ENCODE results near the gene TOE1. TPM values are rescaled to one million over a fixed set of nuclear protein-coding genes. Genes with fewer than 3 reads are reported as not detected.

The TOE1 gene
- polyA plus RNA-seq, 1 donor from 2014 or later = 16.8 TPM

DNA sequence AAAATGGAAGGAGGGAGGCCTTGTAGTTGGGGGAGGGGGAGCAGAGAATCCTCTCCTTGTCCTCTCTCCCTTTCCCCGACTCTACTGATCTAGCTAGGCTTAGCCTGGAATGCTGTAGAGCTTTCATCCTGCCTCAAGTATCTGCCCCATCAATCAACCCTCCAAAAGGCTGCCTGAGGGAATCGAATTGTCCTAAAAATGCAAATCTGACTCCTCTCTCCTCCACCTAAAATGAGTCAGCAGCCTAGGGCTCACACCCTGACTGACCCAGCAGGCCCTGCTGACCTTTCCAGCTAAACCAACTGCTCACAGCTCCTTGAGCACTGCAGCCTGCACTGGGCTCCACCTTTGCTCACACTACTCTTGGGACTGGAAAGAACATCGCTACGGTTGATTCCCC lies 10.5 kb upstream of the TOE1 start:
- Histone ChIP-seq H3K79me2 (replicated peaks; ENCODE audit: insufficient read depth, low read length) (no peaks in the 10 kb centered on the region), H3K36me3 (ENCODE audit: insufficient read depth, low read length) (no peaks in the 10 kb centered on the region), H3K9me2 (ENCODE audit: insufficient read depth, low read length) (no peaks in the 10 kb centered on the region), H3F3A (ENCODE audit: insufficient read depth, low read length, poor library complexity, severe bottlenecking) (no peaks in the 10 kb centered on the region), H4K20me1 (ENCODE audit: insufficient read depth) (no peaks in the 10 kb centered on the region), H3K27ac (ENCODE audit: low read length) (no peak overlapping the region), H3K9me3 (ENCODE audit: low read length) (no peaks in the 10 kb centered on the region), H3K4me2 (ENCODE audit: low read length) (no peak overlapping the region), H3K9ac (ENCODE audit: low read length) (no peak overlapping the region), H2AFZ (ENCODE audit: low read depth, low read length) (no peak overlapping the region), H3K4me3 (ENCODE audit: low read length) (no peak overlapping the region), H3K27me3 (ENCODE audit: insufficient read depth, low read depth, low read length) (no peaks in the 10 kb centered on the region)
- TF ChIP-seq MXI1 (conservative IDR thresholded peaks at IDR 0.05; ENCODE audit: poor library complexity, severe bottlenecking) (no peak), POLR2AphosphoS5 (IDR thresholded peaks at IDR 0.05) (no peak), SMC3 (conservative IDR thresholded peaks at IDR 0.05; ENCODE audit: poor library complexity) (no peak), EP300 (conservative IDR thresholded peaks at IDR 0.05; ENCODE audit: poor library complexity, severe bottlenecking) (no peak), RAD21 (conservative IDR thresholded peaks at IDR 0.05) (no peak), TAF1 (IDR thresholded peaks at IDR 0.05; ENCODE audit: low read depth) (no peak), EZH2 (IDR thresholded peaks at IDR 0.05; ENCODE audit: borderline replicate concordance, insufficient read depth, low read length, poor library complexity, severe bottlenecking) (no peak)
- TF ChIP-seq, protein P1, sequence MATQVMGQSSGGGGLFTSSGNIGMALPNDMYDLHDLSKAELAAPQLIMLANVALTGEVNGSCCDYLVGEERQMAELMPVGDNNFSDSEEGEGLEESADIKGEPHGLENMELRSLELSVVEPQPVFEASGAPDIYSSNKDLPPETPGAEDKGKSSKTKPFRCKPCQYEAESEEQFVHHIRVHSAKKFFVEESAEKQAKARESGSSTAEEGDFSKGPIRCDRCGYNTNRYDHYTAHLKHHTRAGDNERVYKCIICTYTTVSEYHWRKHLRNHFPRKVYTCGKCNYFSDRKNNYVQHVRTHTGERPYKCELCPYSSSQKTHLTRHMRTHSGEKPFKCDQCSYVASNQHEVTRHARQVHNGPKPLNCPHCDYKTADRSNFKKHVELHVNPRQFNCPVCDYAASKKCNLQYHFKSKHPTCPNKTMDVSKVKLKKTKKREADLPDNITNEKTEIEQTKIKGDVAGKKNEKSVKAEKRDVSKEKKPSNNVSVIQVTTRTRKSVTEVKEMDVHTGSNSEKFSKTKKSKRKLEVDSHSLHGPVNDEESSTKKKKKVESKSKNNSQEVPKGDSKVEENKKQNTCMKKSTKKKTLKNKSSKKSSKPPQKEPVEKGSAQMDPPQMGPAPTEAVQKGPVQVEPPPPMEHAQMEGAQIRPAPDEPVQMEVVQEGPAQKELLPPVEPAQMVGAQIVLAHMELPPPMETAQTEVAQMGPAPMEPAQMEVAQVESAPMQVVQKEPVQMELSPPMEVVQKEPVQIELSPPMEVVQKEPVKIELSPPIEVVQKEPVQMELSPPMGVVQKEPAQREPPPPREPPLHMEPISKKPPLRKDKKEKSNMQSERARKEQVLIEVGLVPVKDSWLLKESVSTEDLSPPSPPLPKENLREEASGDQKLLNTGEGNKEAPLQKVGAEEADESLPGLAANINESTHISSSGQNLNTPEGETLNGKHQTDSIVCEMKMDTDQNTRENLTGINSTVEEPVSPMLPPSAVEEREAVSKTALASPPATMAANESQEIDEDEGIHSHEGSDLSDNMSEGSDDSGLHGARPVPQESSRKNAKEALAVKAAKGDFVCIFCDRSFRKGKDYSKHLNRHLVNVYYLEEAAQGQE (IDR thresholded peaks at IDR 0.05; ENCODE audit: borderline replicate concordance) = no peak
- TF ChIP-seq, protein P2, sequence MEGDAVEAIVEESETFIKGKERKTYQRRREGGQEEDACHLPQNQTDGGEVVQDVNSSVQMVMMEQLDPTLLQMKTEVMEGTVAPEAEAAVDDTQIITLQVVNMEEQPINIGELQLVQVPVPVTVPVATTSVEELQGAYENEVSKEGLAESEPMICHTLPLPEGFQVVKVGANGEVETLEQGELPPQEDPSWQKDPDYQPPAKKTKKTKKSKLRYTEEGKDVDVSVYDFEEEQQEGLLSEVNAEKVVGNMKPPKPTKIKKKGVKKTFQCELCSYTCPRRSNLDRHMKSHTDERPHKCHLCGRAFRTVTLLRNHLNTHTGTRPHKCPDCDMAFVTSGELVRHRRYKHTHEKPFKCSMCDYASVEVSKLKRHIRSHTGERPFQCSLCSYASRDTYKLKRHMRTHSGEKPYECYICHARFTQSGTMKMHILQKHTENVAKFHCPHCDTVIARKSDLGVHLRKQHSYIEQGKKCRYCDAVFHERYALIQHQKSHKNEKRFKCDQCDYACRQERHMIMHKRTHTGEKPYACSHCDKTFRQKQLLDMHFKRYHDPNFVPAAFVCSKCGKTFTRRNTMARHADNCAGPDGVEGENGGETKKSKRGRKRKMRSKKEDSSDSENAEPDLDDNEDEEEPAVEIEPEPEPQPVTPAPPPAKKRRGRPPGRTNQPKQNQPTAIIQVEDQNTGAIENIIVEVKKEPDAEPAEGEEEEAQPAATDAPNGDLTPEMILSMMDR (IDR thresholded peaks at IDR 0.05; ENCODE audit: poor library complexity, severe bottlenecking) = no peak

DNA sequence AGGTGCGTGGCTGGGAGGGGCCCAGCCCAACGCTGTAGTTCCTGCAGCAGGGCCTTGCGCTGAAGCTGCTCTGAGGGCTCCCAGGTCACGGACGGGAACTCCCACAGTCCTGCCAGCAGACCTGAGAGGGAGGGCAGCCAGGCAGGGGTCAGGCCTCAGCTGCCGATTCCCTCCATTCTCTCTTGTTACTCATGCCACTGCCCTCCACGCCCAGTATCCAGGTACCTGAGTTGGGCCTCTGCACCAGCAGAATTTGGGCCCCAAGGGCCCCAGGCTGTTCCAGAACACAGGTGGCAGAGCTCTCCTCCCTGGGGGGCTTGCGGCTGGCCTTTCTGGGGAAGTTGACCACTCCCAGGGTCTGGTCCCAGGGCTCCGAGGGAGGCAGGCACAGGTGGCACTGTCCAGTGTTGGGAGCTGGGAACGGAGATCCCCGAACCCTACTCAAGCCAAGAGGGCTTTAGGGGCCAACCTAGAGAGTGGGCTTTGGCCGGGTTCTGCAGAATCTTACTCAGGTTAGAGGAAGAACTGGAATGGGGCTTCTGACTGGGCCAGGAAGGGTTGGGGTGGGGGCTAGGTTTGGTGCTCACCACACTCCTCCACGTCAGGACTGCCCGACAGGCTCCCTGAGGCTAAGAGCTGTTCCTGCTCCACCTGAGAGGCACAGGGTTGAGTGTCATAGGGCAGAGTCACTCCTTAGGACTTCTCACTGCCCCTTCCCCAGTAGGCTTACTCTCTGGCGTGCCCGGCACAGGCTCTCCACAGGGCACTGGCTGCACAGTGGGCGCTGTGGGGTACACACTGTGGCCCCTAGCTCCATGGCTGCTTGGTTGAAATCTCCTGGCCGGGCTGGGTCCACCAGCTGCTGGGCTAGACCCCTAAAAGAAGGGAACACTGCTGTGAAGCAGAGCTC lies 8.3 kb upstream of the TOE1 start:
- Histone ChIP-seq H3F3A (ENCODE audit: insufficient read depth, low read length, poor library complexity, severe bottlenecking) (no peaks in the 10 kb centered on the region), H4K20me1 (ENCODE audit: insufficient read depth) (no peaks in the 10 kb centered on the region), H3K4me2 (ENCODE audit: low read length) (no peak overlapping the region), H3K4me3 (ENCODE audit: low read length) (no peak overlapping the region), H3K27ac (ENCODE audit: low read length) (no peak overlapping the region), H3K36me3 (ENCODE audit: insufficient read depth, low read length) (no peaks in the 10 kb centered on the region), H3K9me3 (ENCODE audit: low read length) (no peaks in the 10 kb centered on the region), H2AFZ (ENCODE audit: low read depth, low read length) (no peak overlapping the region), H3K9me2 (ENCODE audit: insufficient read depth, low read length) (no peaks in the 10 kb centered on the region), H3K9ac (ENCODE audit: low read length) (no peak overlapping the region), H3K27me3 (ENCODE audit: insufficient read depth, low read depth, low read length) (no peaks in the 10 kb centered on the region), H3K79me2 (replicated peaks; ENCODE audit: insufficient read depth, low read length) (no peaks in the 10 kb centered on the region)
- no peak for TF ChIP-seq TAF1 (IDR thresholded peaks at IDR 0.05; ENCODE audit: low read depth)
- no peak for TF ChIP-seq POLR2AphosphoS5 (IDR thresholded peaks at IDR 0.05)
- TF ChIP-seq EZH2 (IDR thresholded peaks at IDR 0.05; ENCODE audit: borderline replicate concordance, insufficient read depth, low read length, poor library complexity, severe bottlenecking) = no peak
- no peak for TF ChIP-seq SMC3 (conservative IDR thresholded peaks at IDR 0.05; ENCODE audit: poor library complexity)
- TF ChIP-seq, protein P2 (IDR thresholded peaks at IDR 0.05; ENCODE audit: poor library complexity, severe bottlenecking) = no peak
- no peak for TF ChIP-seq MXI1 (conservative IDR thresholded peaks at IDR 0.05; ENCODE audit: poor library complexity, severe bottlenecking)
- no peak for TF ChIP-seq EP300 (conservative IDR thresholded peaks at IDR 0.05; ENCODE audit: poor library complexity, severe bottlenecking)

Measured in neural cell (in vitro differentiated cells).